Measurements from ENCODE around the gene TTC39B. TPM values are rescaled to one million over a fixed set of nuclear protein-coding genes. Genes with fewer than 3 reads are reported as not detected.

Gene TTC39B
- total RNA-seq, 2 donors from 2014 or later, result 27.2 to 32.2 TPM

- H3K9me3 ChIP-seq, result no peaks in the 10 kb centered on the region
- intact Hi-C loops (cut with DNase I), result no loop called here
- H3K4me3 ChIP-seq, result no peak overlapping the region
- no peaks in the 10 kb centered on the region for H3K36me3 ChIP-seq
- H3K27ac ChIP-seq, result no peak overlapping the region
- H3K4me1 ChIP-seq, result no peaks in the 10 kb centered on the region
- H3K9ac ChIP-seq (ENCODE audit: low read depth in 2 of 2, low read length in 2 of 2), result no peak overlapping the region
- no peak for TF ChIP-seq CTCF (IDR thresholded peaks at IDR 0.05)
- no peaks in the 10 kb centered on the region for H3K27me3 ChIP-seq
- DNase-seq, result no peak
These were observed 174.9 kb downstream of the TTC39B start for GRCh38 chr9:15132091-15132490.

- H3K27me3 ChIP-seq, result no peaks in the 10 kb centered on the region
- no peak for TF ChIP-seq CTCF (IDR thresholded peaks at IDR 0.05)
- no peaks in the 10 kb centered on the region for H3K4me1 ChIP-seq
- intact Hi-C loops (cut with DNase I), result no loop called here
- no peak for DNase-seq
- H3K4me3 ChIP-seq, result no peak overlapping the region
- H3K9me3 ChIP-seq, result no peaks in the 10 kb centered on the region
- H3K36me3 ChIP-seq, result no peaks in the 10 kb centered on the region
- H3K27ac ChIP-seq, result no peak overlapping the region
- no peak overlapping the region for H3K9ac ChIP-seq (ENCODE audit: low read depth in 2 of 2, low read length in 2 of 2)
These were observed 175.9 kb downstream of the TTC39B start for GRCh38 chr9:15131094-15131493.

GRCh38 chr9:15127831-15128230 lies 179.2 kb downstream of the TTC39B start:
- no peak for DNase-seq
- Histone ChIP-seq H3K4me3 (no peak overlapping the region), H3K27ac (no peak overlapping the region), H3K9me3 (no peaks in the 10 kb centered on the region), H3K36me3 (no peaks in the 10 kb centered on the region), H3K4me1 (no peaks in the 10 kb centered on the region), H3K27me3 (no peaks in the 10 kb centered on the region), H3K9ac (ENCODE audit: low read depth in 2 of 2, low read length in 2 of 2) (no peak overlapping the region)
- TF ChIP-seq CTCF (IDR thresholded peaks at IDR 0.05), result no peak
- intact Hi-C loops (cut with DNase I), result no loop called here

GRCh38 chr9:15121630-15122029 lies 185.4 kb downstream of the TTC39B start:
- no peak for TF ChIP-seq CTCF (IDR thresholded peaks at IDR 0.05)
- Histone ChIP-seq H3K9ac (ENCODE audit: low read depth in 2 of 2, low read length in 2 of 2) (no peak overlapping the region), H3K4me3 (no peak overlapping the region), H3K4me1 (no peaks in the 10 kb centered on the region), H3K36me3 (no peaks in the 10 kb centered on the region), H3K27me3 (no peaks in the 10 kb centered on the region), H3K9me3 (no peaks in the 10 kb centered on the region), H3K27ac (no peak overlapping the region)
- intact Hi-C loops (cut with DNase I), result no loop called here
- DNase-seq, result no peak

GRCh38 chr9:15116130-15116580 lies 190.9 kb downstream of the TTC39B start:
- Histone ChIP-seq H3K36me3 (no peaks in the 10 kb centered on the region), H3K4me1 (no peaks in the 10 kb centered on the region), H3K9ac (ENCODE audit: low read depth in 2 of 2, low read length in 2 of 2) (no peak overlapping the region), H3K27me3 (no peaks in the 10 kb centered on the region), H3K27ac (no peak overlapping the region), H3K9me3 (no peaks in the 10 kb centered on the region), H3K4me3 (no peak overlapping the region)
- no peak for DNase-seq
- intact Hi-C loops (cut with DNase I), result no loop called here
- no peak for TF ChIP-seq CTCF (IDR thresholded peaks at IDR 0.05)

- TF ChIP-seq CTCF (IDR thresholded peaks at IDR 0.05), result no peak
- Histone ChIP-seq H3K36me3 (no peaks in the 10 kb centered on the region), H3K4me3 (no peak overlapping the region), H3K9me3 (no peaks in the 10 kb centered on the region), H3K4me1 (no peaks in the 10 kb centered on the region), H3K27me3 (no peaks in the 10 kb centered on the region), H3K9ac (ENCODE audit: low read depth in 2 of 2, low read length in 2 of 2) (no peak overlapping the region), H3K27ac (no peak overlapping the region)
- DNase-seq, result no peak
- intact Hi-C loops (cut with DNase I), result no loop called here
These were observed 191.3 kb downstream of the TTC39B start for GRCh38 chr9:15115702-15116101.
